ENCODE results near the gene NEUROG3.

The NEUROG3 gene

DNA sequence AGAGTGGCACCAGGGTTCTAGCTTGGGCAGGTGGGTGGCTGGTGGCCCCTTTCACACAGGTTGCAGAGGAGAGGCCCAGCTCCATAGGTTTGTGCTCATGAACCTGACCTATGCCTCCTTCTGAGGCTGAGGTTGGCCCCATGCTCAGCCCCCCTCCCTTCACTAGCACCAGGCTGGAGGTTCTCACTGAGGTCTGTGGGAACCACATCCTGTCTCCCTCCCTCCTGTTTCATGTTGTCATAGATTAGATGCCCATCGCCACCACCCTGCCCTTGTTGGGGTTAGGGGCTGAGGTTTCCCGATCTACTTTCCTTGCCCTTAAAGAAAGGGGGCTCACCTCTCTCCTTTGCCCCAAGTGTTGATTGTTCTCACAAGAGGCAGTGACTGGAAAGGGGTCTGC, 14.7 kb downstream of the NEUROG3 start:
- Histone ChIP-seq H2AFZ (ENCODE audit: low read length) (no peak overlapping the region), H3K4me3 (ENCODE audit: low read depth, low read length, poor library complexity, severe bottlenecking) (no peak overlapping the region), H3K27me3 (ENCODE audit: insufficient read depth, low read length) (no peaks in the 10 kb centered on the region), H3K4me1 (ENCODE audit: insufficient read depth, low read length, severe bottlenecking) (no peaks in the 10 kb centered on the region), H3K79me2 (ENCODE audit: insufficient read depth, low read length) (no peaks in the 10 kb centered on the region), H3K9me2 (ENCODE audit: low read depth, low read length) (no peaks in the 10 kb centered on the region), H3K4me2 (ENCODE audit: low read length) (no peak overlapping the region), H3K27ac (ENCODE audit: low read depth, low read length, poor library complexity, severe bottlenecking) (no peak overlapping the region), H4K20me1 (ENCODE audit: insufficient read depth, low read length) (no peaks in the 10 kb centered on the region), H3K9me3 (ENCODE audit: low read length) (no peaks in the 10 kb centered on the region), H3F3A (ENCODE audit: insufficient read depth, low read length) (no peaks in the 10 kb centered on the region), H3K9ac (ENCODE audit: low read length) (no peak overlapping the region), H3K36me3 (ENCODE audit: insufficient read depth, low read length) (no peaks in the 10 kb centered on the region)
- TF ChIP-seq, protein P1, sequence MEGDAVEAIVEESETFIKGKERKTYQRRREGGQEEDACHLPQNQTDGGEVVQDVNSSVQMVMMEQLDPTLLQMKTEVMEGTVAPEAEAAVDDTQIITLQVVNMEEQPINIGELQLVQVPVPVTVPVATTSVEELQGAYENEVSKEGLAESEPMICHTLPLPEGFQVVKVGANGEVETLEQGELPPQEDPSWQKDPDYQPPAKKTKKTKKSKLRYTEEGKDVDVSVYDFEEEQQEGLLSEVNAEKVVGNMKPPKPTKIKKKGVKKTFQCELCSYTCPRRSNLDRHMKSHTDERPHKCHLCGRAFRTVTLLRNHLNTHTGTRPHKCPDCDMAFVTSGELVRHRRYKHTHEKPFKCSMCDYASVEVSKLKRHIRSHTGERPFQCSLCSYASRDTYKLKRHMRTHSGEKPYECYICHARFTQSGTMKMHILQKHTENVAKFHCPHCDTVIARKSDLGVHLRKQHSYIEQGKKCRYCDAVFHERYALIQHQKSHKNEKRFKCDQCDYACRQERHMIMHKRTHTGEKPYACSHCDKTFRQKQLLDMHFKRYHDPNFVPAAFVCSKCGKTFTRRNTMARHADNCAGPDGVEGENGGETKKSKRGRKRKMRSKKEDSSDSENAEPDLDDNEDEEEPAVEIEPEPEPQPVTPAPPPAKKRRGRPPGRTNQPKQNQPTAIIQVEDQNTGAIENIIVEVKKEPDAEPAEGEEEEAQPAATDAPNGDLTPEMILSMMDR (IDR thresholded peaks at IDR 0.05; ENCODE audit: low read length) = no peak
- no peak for TF ChIP-seq EZH2 (IDR thresholded peaks at IDR 0.05; ENCODE audit: borderline replicate concordance, low read length)

DNA sequence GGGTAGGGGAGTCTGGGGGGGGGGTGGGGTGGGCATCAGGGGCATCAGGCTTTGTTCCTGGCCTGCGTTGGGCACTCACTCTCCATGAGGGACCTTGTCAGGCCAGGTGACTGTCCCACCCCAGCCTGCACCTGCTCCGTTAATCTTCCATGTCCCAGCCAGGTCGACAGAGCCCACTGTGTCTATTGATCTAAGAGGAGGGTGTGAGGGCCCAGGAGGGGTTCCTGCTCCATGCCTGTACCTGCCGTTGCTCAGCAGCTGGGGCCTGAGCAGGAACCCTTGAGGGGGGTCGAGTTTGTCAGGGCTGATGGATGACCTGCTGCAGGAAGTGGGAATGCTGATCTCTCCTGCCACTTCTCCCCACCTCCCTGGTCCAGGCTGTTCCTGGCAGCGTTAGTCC, 18.6 kb downstream of the NEUROG3 start:
- no peak overlapping the region for H3K27ac ChIP-seq (ENCODE audit: low read depth, low read length, poor library complexity, severe bottlenecking)
- H3F3A ChIP-seq (ENCODE audit: insufficient read depth, low read length) = no peaks in the 10 kb centered on the region
- no peak overlapping the region for H2AFZ ChIP-seq (ENCODE audit: low read length)
- H4K20me1 ChIP-seq (ENCODE audit: insufficient read depth, low read length) = no peaks in the 10 kb centered on the region
- H3K27me3 ChIP-seq (ENCODE audit: insufficient read depth, low read length) = no peaks in the 10 kb centered on the region
- no peak overlapping the region for H3K4me2 ChIP-seq (ENCODE audit: low read length)
- no peaks in the 10 kb centered on the region for H3K79me2 ChIP-seq (ENCODE audit: insufficient read depth, low read length)
- TF ChIP-seq, protein P1 (IDR thresholded peaks at IDR 0.05; ENCODE audit: low read length) = no peak
- H3K9ac ChIP-seq (ENCODE audit: low read length) = no peak overlapping the region
- H3K9me2 ChIP-seq (ENCODE audit: low read depth, low read length) = no peaks in the 10 kb centered on the region
- no peak overlapping the region for H3K4me3 ChIP-seq (ENCODE audit: low read depth, low read length, poor library complexity, severe bottlenecking)
- H3K4me1 ChIP-seq (ENCODE audit: insufficient read depth, low read length, severe bottlenecking) = no peaks in the 10 kb centered on the region
- no peaks in the 10 kb centered on the region for H3K36me3 ChIP-seq (ENCODE audit: insufficient read depth, low read length)
- peaks cover 7% of the 10 kb centered on the region for H3K9me3 ChIP-seq (ENCODE audit: low read length)

DNA sequence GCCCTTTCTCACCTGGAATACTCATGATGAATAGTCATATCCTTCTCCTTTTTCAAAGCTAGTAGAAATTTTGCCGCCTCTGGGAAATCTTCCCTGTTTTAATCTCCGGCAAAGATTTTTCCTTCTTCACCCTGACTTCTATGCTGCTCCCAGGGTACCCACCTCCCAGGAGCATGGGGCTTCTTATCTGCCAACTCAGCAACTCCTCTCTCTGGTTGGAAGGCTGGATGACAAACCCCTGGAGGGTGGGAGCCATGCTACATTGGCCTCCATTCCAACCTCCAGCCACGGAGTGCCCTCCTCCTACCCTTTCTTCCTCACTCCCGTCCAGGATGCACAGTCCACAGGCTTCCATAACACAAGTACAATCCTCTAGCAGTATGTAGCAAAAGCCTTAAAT, 19.9 kb downstream of the NEUROG3 start:
- H3K27ac ChIP-seq (ENCODE audit: low read depth, low read length, poor library complexity, severe bottlenecking) = no peak overlapping the region
- peaks cover 12% of the 10 kb centered on the region for H3K9me3 ChIP-seq (ENCODE audit: low read length)
- no peaks in the 10 kb centered on the region for H3K36me3 ChIP-seq (ENCODE audit: insufficient read depth, low read length)
- H3K4me1 ChIP-seq (ENCODE audit: insufficient read depth, low read length, severe bottlenecking) = no peaks in the 10 kb centered on the region
- H3K4me3 ChIP-seq (ENCODE audit: low read depth, low read length, poor library complexity, severe bottlenecking) = no peak overlapping the region
- H3F3A ChIP-seq (ENCODE audit: insufficient read depth, low read length) = no peaks in the 10 kb centered on the region
- no peak for TF ChIP-seq EZH2 (IDR thresholded peaks at IDR 0.05; ENCODE audit: borderline replicate concordance, low read length)
- TF ChIP-seq, protein P1 (IDR thresholded peaks at IDR 0.05; ENCODE audit: low read length) = no peak
- no peaks in the 10 kb centered on the region for H3K27me3 ChIP-seq (ENCODE audit: insufficient read depth, low read length)
- H3K4me2 ChIP-seq (ENCODE audit: low read length) = no peak overlapping the region
- no peaks in the 10 kb centered on the region for H3K79me2 ChIP-seq (ENCODE audit: insufficient read depth, low read length)
- H3K9ac ChIP-seq (ENCODE audit: low read length) = no peak overlapping the region
- no peak overlapping the region for H2AFZ ChIP-seq (ENCODE audit: low read length)
- no peaks in the 10 kb centered on the region for H4K20me1 ChIP-seq (ENCODE audit: insufficient read depth, low read length)
- H3K9me2 ChIP-seq (ENCODE audit: low read depth, low read length) = no peaks in the 10 kb centered on the region

All from OCI-LY1 (cell line).